ENCODE results near the gene CFAP47.

DNA sequence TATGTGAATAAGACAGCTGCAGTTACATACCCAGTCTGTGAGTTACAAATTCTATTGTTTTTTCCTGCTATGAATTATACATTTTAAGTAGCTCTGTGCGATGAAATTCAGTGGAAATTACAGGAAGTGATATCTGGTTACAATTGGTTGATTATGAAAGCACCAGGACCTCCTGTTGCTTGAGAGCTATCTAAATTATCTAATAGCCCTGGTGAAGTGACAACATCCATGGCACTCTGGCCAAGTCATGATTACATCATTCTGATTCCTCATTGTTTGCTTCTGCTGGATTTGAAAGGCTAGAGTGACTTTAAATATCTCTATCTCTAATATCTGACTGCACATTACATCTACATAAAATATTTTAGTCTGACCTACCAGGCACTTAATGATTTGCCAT is 515.0 kb downstream of the CFAP47 start:
- TF ChIP-seq POU5F1 (IDR thresholded peaks at IDR 0.05; ENCODE audit: low read depth, low read length): no peak
- TF ChIP-seq CBX5 (IDR thresholded peaks at IDR 0.05; ENCODE audit: low read depth, low read length): no peak
- TF ChIP-seq SP2 (IDR thresholded peaks at IDR 0.05; ENCODE audit: low read length): no peak
- TF ChIP-seq NRF1 (IDR thresholded peaks at IDR 0.05; ENCODE audit: low read depth, low read length): no peak
- TF ChIP-seq EZH2 (IDR thresholded peaks at IDR 0.05; ENCODE audit: low read depth, low read length, severe bottlenecking): no peak
- no peak for TF ChIP-seq EGR1 (IDR thresholded peaks at IDR 0.05; ENCODE audit: borderline replicate concordance, low read depth, low read length)

Measured in H1 (cell line).